ENCODE measurements around the gene ASCL1. TPM values are rescaled to one million over a fixed set of nuclear protein-coding genes. Genes with fewer than 3 reads are reported as not detected.

ASCL1 gene
- total and polyA plus RNA-seq, 10 of the 15 experiments (the other 5 are each of a cell fraction or from before 2014, with no cell fraction given) = 10.6 to 61.1 (median 20.5) TPM

DNA sequence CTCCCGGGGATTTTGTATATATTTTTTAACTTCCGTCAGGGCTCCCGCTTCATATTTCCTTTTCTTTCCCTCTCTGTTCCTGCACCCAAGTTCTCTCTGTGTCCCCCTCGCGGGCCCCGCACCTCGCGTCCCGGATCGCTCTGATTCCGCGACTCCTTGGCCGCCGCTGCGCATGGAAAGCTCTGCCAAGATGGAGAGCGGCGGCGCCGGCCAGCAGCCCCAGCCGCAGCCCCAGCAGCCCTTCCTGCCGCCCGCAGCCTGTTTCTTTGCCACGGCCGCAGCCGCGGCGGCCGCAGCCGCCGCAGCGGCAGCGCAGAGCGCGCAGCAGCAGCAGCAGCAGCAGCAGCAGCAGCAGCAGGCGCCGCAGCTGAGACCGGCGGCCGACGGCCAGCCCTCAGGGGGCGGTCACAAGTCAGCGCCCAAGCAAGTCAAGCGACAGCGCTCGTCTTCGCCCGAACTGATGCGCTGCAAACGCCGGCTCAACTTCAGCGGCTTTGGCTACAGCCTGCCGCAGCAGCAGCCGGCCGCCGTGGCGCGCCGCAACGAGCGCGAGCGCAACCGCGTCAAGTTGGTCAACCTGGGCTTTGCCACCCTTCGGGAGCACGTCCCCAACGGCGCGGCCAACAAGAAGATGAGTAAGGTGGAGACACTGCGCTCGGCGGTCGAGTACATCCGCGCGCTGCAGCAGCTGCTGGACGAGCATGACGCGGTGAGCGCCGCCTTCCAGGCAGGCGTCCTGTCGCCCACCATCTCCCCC, 777 bp downstream of the ASCL1 start:
- SMC1A ChIA-PET (ENCODE audit: uncharacterized antibody, unreplicated experiment) = interaction anchor here (1.5 to 5.9 kb wide), 2 partner anchors 223 to 590 kb away, joined by 6 to 28 read pairs; no protein-coding TSS in a partner anchor
- intact Hi-C loops (cut with micrococcal nuclease; ENCODE audit: unreplicated experiment) = loop anchor here (2.0 to 5.0 kb wide), 3 partner anchors 157 to 484 kb away; no protein-coding TSS in a partner anchor
- TF ChIP-seq HDAC6 (IDR thresholded peaks at IDR 0.05; ENCODE audit: unreplicated experiment) (peak; percentile 93), YY1 (IDR thresholded peaks at IDR 0.05; ENCODE audit: low read depth, low read length) (0 out of 2 replicates have a peak, but pooled peaks have one; percentile 17), PAX5 (IDR thresholded peaks at IDR 0.05; ENCODE audit: borderline replicate concordance, low read depth, low read length) (peak; percentile 52; the same call in 1 of the 2 replicates), SMARCA5 (IDR thresholded peaks at IDR 0.05) (peak; percentile 46; the same call in 1 of the 2 replicates), IKZF1 (conservative IDR thresholded peaks at IDR 0.05) (peak; percentile 80), ZNF687 (IDR thresholded peaks at IDR 0.05) (peak; percentile 56), ZNF622 (IDR thresholded peaks at IDR 0.05) (no peak), LARP7 (IDR thresholded peaks at IDR 0.05) (peak; percentile 94), KDM1A (IDR thresholded peaks at IDR 0.05; ENCODE audit: borderline replicate concordance) (no peak), BHLHE40 (IDR thresholded peaks at IDR 0.05; ENCODE audit: borderline replicate concordance in 1 of 2, low read depth in 2 of 2, low read length in 1 of 2) (peak in 1 of 2 experiments; percentile 66; a peak in 2 of 4 replicates), TAF1 (IDR thresholded peaks at IDR 0.05; ENCODE audit: borderline replicate concordance, low read depth, low read length) (0 out of 2 replicates have a peak, but pooled peaks have one; percentile 26), SUZ12 (IDR thresholded peaks at IDR 0.05; ENCODE audit: unreplicated experiment) (no peak), CHD4 (IDR thresholded peaks at IDR 0.05) (no peak), HDGF (IDR thresholded peaks at IDR 0.05) (peak; percentile 47; the same call in 1 of the 2 replicates), NR2F1 (conservative IDR thresholded peaks at IDR 0.05) (0 out of 2 replicates have a peak, but pooled peaks have one; percentile 69)
- TF ChIP-seq, protein P1, sequence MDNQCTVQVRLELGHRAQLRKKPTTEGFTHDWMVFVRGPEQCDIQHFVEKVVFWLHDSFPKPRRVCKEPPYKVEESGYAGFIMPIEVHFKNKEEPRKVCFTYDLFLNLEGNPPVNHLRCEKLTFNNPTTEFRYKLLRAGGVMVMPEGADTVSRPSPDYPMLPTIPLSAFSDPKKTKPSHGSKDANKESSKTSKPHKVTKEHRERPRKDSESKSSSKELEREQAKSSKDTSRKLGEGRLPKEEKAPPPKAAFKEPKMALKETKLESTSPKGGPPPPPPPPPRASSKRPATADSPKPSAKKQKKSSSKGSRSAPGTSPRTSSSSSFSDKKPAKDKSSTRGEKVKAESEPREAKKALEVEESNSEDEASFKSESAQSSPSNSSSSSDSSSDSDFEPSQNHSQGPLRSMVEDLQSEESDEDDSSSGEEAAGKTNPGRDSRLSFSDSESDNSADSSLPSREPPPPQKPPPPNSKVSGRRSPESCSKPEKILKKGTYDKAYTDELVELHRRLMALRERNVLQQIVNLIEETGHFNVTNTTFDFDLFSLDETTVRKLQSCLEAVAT (IDR thresholded peaks at IDR 0.05) = peak; percentile 7
- TF ChIP-seq, protein P2, sequence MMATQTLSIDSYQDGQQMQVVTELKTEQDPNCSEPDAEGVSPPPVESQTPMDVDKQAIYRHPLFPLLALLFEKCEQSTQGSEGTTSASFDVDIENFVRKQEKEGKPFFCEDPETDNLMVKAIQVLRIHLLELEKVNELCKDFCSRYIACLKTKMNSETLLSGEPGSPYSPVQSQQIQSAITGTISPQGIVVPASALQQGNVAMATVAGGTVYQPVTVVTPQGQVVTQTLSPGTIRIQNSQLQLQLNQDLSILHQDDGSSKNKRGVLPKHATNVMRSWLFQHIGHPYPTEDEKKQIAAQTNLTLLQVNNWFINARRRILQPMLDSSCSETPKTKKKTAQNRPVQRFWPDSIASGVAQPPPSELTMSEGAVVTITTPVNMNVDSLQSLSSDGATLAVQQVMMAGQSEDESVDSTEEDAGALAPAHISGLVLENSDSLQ (IDR thresholded peaks at IDR 0.05) = peak; percentile 40; the same call in 1 of the 2 replicates

More for the DNA sequence above, 777 bp downstream of the ASCL1 start:
- WGBS (ENCODE audit: insufficient coverage, insufficient replicate concordance, low lambda C conversion rate, missing lambda C conversion rate) = 2% methylated on average over 77 of the region's 83 CpGs
- peak overlapping the region; percentile 93 for H3K4me2 ChIP-seq (ENCODE audit: control insufficient read depth, insufficient read depth)
- no peaks in the 10 kb centered on the region for H4K20me1 ChIP-seq (ENCODE audit: control insufficient read depth, insufficient read depth)
- ChIA-PET CTCF (interaction anchor here (1.3 to 2.0 kb wide), 4 partner anchors 11 to 538 kb away, joined by 3 to 8 read pairs (median 5); no protein-coding TSS in a partner anchor), POLR2A (interaction anchor here (0.9 to 1.3 kb wide), 2 partner anchors 16 to 18 kb away, joined by 3 read pairs; no protein-coding TSS in a partner anchor), RAD21 (ENCODE audit: unreplicated experiment) (interaction anchor here (0.6 to 5.6 kb wide), 6 partner anchors 34 to 572 kb away, joined by 3 to 54 read pairs (median 4); no protein-coding TSS in a partner anchor)
- H3K79me2 ChIP-seq (ENCODE audit: control insufficient read depth, insufficient read depth, low read length) = no peaks in the 10 kb centered on the region
- peaks cover 0 to 24% of the 10 kb centered on the region in 2 experiments; a peak in 2 of 4 replicates for H3K27me3 ChIP-seq (replicated peaks in 1 of 2; ENCODE audit: control insufficient read depth in 2 of 2, insufficient read depth in 2 of 2, low read length in 1 of 2)
- peak overlapping the region; percentile 81 for H3K4me3 ChIP-seq
- no TSS peak for BruUV-seq (replicated peaks)
- peak; percentile 72 for ATAC-seq
- no peak overlapping the region; the same call in 1 of the 2 replicates for H3K9ac ChIP-seq (ENCODE audit: control insufficient read depth, insufficient read depth, low read length)
- no peaks in the 10 kb centered on the region for H3K36me3 ChIP-seq (ENCODE audit: control insufficient read depth in 2 of 2, insufficient read depth in 2 of 2, low read length in 1 of 2)
- H3K27ac ChIP-seq (ENCODE audit: control insufficient read depth, insufficient read depth) = no peak overlapping the region
- FAIRE-seq = no peak
- H3K9me3 ChIP-seq (replicated peaks; ENCODE audit: control insufficient read depth, insufficient read depth, low read length) = no peaks in the 10 kb centered on the region; the same call in 2 of the 3 replicates
- H3K4me1 ChIP-seq (ENCODE audit: control insufficient read depth, insufficient read depth, low read length) = peaks cover 8% of the 10 kb centered on the region
- in situ Hi-C loops (cut with MboI) = no loop called here
- H2AFZ ChIP-seq (ENCODE audit: control insufficient read depth, low read depth, low read length) = peak overlapping the region; percentile 76
- no peak for DNase-seq (ENCODE audit: low read depth, low spot score)
